Cardiac muscle cell (in vitro differentiated cells and primary cell): Measurements from ENCODE around the gene C1orf87. TPM values are rescaled to one million over a fixed set of nuclear protein-coding genes. Genes with fewer than 3 reads are reported as not detected.

Source experiments
- DNase-seq, 2 donors: peaks; one replicate each; pipeline versions ENCODE4 v3.0.0 to v3.0.0-alpha.2; 2010 to 2017; ENCODE audit warnings: low read depth in 1 of 2, low spot score in 1 of 2
- H3K27ac ChIP-seq: fragments of 200-600 bp; sonication (generic); 2 replicates; pipeline ENCODE4 v1.5.1; 2016
- H3K27me3 ChIP-seq: fragments of 200-600 bp; sonication (generic); 2 replicates; pipeline ENCODE4 v1.6.0; 2016; ENCODE audit warnings: control low read depth
- H3K36me3 ChIP-seq: fragments of 200-600 bp; sonication (generic); 2 replicates; pipeline ENCODE4 v1.5.1; 2016; ENCODE audit warnings: control low read depth
- H3K4me1 ChIP-seq: fragments of 200-600 bp; sonication (generic); 2 replicates; pipeline ENCODE4 v1.8.1; 2017; ENCODE audit warnings: low read depth, mild to moderate bottlenecking, mixed run types
- H3K4me3 ChIP-seq: fragments of 200-600 bp; sonication (generic); 2 replicates; pipeline ENCODE4 v1.5.1; 2016; ENCODE audit warnings: mild to moderate bottlenecking
- H3K9me3 ChIP-seq: fragments of 200-600 bp; sonication (generic); 2 replicates; pipeline ENCODE4 v1.5.1; 2017; ENCODE audit warnings: low read depth, mild to moderate bottlenecking, control low read depth
- CTCF ChIP-seq: IDR thresholded peaks from 2 replicates; pipeline ENCODE4 v1.5.1; 2012; ENCODE audit warnings: low read depth, mild to moderate bottlenecking, low read length
- polyA plus RNA-seq: library from polyadenylated mRNA; unstranded; fragments of >200 nt; fragmentation: Nextera tagmentation; extraction: Ambion mirVana; gene quantifications from 2 replicates; pipeline ENCODE4 v1.2.1, GENCODE V29; 2016
- total RNA-seq: library from RNA; depleted of rRNA; stranded (reverse); fragments of >200 nt; gene quantifications from 2 replicates; pipeline ENCODE4 v1.2.3, GENCODE V29; 2016

C1orf87 gene
- total and polyA plus RNA-seq, 2 experiments from 2014 or later: not detected

- Histone ChIP-seq H3K4me3 (no peak overlapping the region), H3K4me1 (no peaks in the 10 kb centered on the region), H3K27ac (no peak overlapping the region), H3K9me3 (no peaks in the 10 kb centered on the region), H3K27me3 (no peaks in the 10 kb centered on the region), H3K36me3 (no peaks in the 10 kb centered on the region)
- no peak for DNase-seq
- no peak for TF ChIP-seq CTCF
Observed at GRCh38 chr1:60049188-60049587, 24.4 kb downstream of the C1orf87 start.

- Histone ChIP-seq H3K27ac (no peak overlapping the region), H3K4me3 (no peak overlapping the region), H3K27me3 (no peaks in the 10 kb centered on the region), H3K36me3 (no peaks in the 10 kb centered on the region), H3K9me3 (no peaks in the 10 kb centered on the region), H3K4me1 (no peaks in the 10 kb centered on the region)
- TF ChIP-seq CTCF: no peak
- no peak for DNase-seq
Observed at GRCh38 chr1:60044881-60045280, 28.7 kb downstream of the C1orf87 start.

- no peak overlapping the region for H3K27ac ChIP-seq
Observed at GRCh38 chr1:60041783-60042182, 31.8 kb downstream of the C1orf87 start.

GRCh38 chr1:60037669-60038068 lies 35.9 kb downstream of the C1orf87 start:
- no peak for TF ChIP-seq CTCF
- no peak overlapping the region for H3K4me3 ChIP-seq
- H3K27me3 ChIP-seq: no peaks in the 10 kb centered on the region
- no peaks in the 10 kb centered on the region for H3K9me3 ChIP-seq
- H3K27ac ChIP-seq: no peak overlapping the region
- no peaks in the 10 kb centered on the region for H3K36me3 ChIP-seq
- H3K4me1 ChIP-seq: no peaks in the 10 kb centered on the region
- no peak for DNase-seq

More at GRCh38 chr1:60041783-60042182, 31.8 kb downstream of the C1orf87 start:
- no peak for TF ChIP-seq CTCF
- Histone ChIP-seq H3K9me3 (no peaks in the 10 kb centered on the region), H3K36me3 (no peaks in the 10 kb centered on the region), H3K4me1 (no peaks in the 10 kb centered on the region), H3K4me3 (no peak overlapping the region), H3K27me3 (no peaks in the 10 kb centered on the region)
- no peak for DNase-seq

- Histone ChIP-seq H3K27me3 (no peaks in the 10 kb centered on the region), H3K4me1 (no peaks in the 10 kb centered on the region), H3K27ac (no peak overlapping the region), H3K4me3 (no peak overlapping the region), H3K9me3 (no peaks in the 10 kb centered on the region), H3K36me3 (no peaks in the 10 kb centered on the region)
- DNase-seq: no peak
- no peak for TF ChIP-seq CTCF
Observed at GRCh38 chr1:60036856-60037460, 36.6 kb downstream of the C1orf87 start.
